NCI-H226 (cell line): ENCODE data around the gene DDX24.

ENCODE experiments used
- DNase-seq: peaks from one replicate; pipeline ENCODE4 v3.0.0-alpha.2; 2015

DDX24 gene

GRCh38 chr14:94027566-94028449 lies 53.2 kb downstream of the DDX24 start:
- no peak for DNase-seq

- DNase-seq, result no peak
These were observed 54.0 kb downstream of the DDX24 start for GRCh38 chr14:94026889-94027469.

GRCh38 chr14:94026173-94026888 lies 54.7 kb downstream of the DDX24 start, which contains the start of gene OTUB2:
TSS of gene OTUB2 (plus strand) at chr14:94026340. CDS start at chr14:94026538, 198 bp downstream.
- peak; percentile 96 for DNase-seq

- no peak for DNase-seq
These were observed 55.3 kb downstream of the DDX24 start for GRCh38 chr14:94025720-94026119.

- DNase-seq, result no peak
These were observed 56.5 kb downstream of the DDX24 start for GRCh38 chr14:94024549-94024948.

- DNase-seq, result no peak
These were observed 58.2 kb downstream of the DDX24 start for GRCh38 chr14:94022532-94023411.

GRCh38 chr14:94021416-94022157 lies 59.4 kb downstream of the DDX24 start:
- no peak for DNase-seq

- DNase-seq, result no peak
These were observed 60.0 kb downstream of the DDX24 start for GRCh38 chr14:94021001-94021400.

- DNase-seq, result no peak
These were observed 60.7 kb downstream of the DDX24 start for GRCh38 chr14:94020267-94020666.

- no peak for DNase-seq
These were observed 61.7 kb downstream of the DDX24 start for GRCh38 chr14:94019329-94019728.

- no peak for DNase-seq
These were observed 62.7 kb downstream of the DDX24 start for GRCh38 chr14:94018308-94018707.

- no peak for DNase-seq
These were observed 64.5 kb downstream of the DDX24 start for GRCh38 chr14:94016446-94016976.

- DNase-seq, result no peak
These were observed 65.8 kb downstream of the DDX24 start for GRCh38 chr14:94015223-94015622.

- DNase-seq, result no peak
These were observed 66.6 kb downstream of the DDX24 start for GRCh38 chr14:94014382-94014781.

GRCh38 chr14:94011795-94012194 lies 69.2 kb downstream of the DDX24 start:
- peak; percentile 38 for DNase-seq

GRCh38 chr14:94010625-94011024 lies 70.4 kb downstream of the DDX24 start:
- DNase-seq, result no peak

- peak; percentile 75 for DNase-seq
These were observed 71.2 kb downstream of the DDX24 start for GRCh38 chr14:94009767-94010166.

- no peak for DNase-seq
These were observed 72.8 kb downstream of the DDX24 start for GRCh38 chr14:94008234-94008633.

GRCh38 chr14:94005324-94006073 lies 75.5 kb downstream of the DDX24 start:
- DNase-seq, result no peak

GRCh38 chr14:94004015-94004414 lies 77.0 kb downstream of the DDX24 start:
- DNase-seq, result no peak

GRCh38 chr14:94003397-94003796 lies 77.6 kb downstream of the DDX24 start:
- no peak for DNase-seq
